Measurements from ENCODE around the gene METTL23. TPM values are rescaled to one million over a fixed set of nuclear protein-coding genes. Genes with fewer than 3 reads are reported as not detected.

METTL23 gene
- total RNA-seq, 1 donor from 2014 or later, result 24.3 TPM

GRCh38 chr17:76700270-76700616 lies 26.4 kb upstream of the METTL23 start:
- peaks cover 47% of the 10 kb centered on the region for H3K4me1 Mint-ChIP-seq (ENCODE audit: low read depth, unreplicated experiment)

GRCh38 chr17:76700617-76701470 lies 25.8 kb upstream of the METTL23 start:
- peak; percentile 40 for DNase-seq
- Mint-ChIP-seq H3K27me3 (ENCODE audit: unreplicated experiment) (peaks cover 5% of the 10 kb centered on the region), H3K9me3 (ENCODE audit: unreplicated experiment) (peaks cover 17% of the 10 kb centered on the region), H3K4me3 (ENCODE audit: unreplicated experiment) (peak overlapping the region; percentile 76), H3K36me3 (ENCODE audit: unreplicated experiment) (no peaks in the 10 kb centered on the region), H3K27ac (ENCODE audit: unreplicated experiment) (peak overlapping the region; percentile 91), H3K4me1 (ENCODE audit: low read depth, unreplicated experiment) (peaks cover 43% of the 10 kb centered on the region)
- no peak for TF ChIP-seq CTCF (IDR thresholded peaks at IDR 0.05; ENCODE audit: partially characterized antibody, unreplicated experiment)

More at GRCh38 chr17:76700270-76700616, 26.4 kb upstream of the METTL23 start:
- DNase-seq, result no peak
- Mint-ChIP-seq H3K27ac (ENCODE audit: unreplicated experiment) (peak overlapping the region; percentile 91), H3K36me3 (ENCODE audit: unreplicated experiment) (no peaks in the 10 kb centered on the region), H3K4me3 (ENCODE audit: unreplicated experiment) (peak overlapping the region; percentile 76), H3K9me3 (ENCODE audit: unreplicated experiment) (peaks cover 19% of the 10 kb centered on the region), H3K27me3 (ENCODE audit: unreplicated experiment) (peaks cover 5% of the 10 kb centered on the region)
- TF ChIP-seq CTCF (IDR thresholded peaks at IDR 0.05; ENCODE audit: partially characterized antibody, unreplicated experiment), result no peak

GRCh38 chr17:76701471-76701967 lies 25.1 kb upstream of the METTL23 start:
- H3K27me3 Mint-ChIP-seq (ENCODE audit: unreplicated experiment), result peaks cover 3% of the 10 kb centered on the region
- peak overlapping the region; percentile 91 for H3K27ac Mint-ChIP-seq (ENCODE audit: unreplicated experiment)
- H3K36me3 Mint-ChIP-seq (ENCODE audit: unreplicated experiment), result no peaks in the 10 kb centered on the region
- DNase-seq, result no peak
- peaks cover 42% of the 10 kb centered on the region for H3K4me1 Mint-ChIP-seq (ENCODE audit: low read depth, unreplicated experiment)
- no peak for TF ChIP-seq CTCF (IDR thresholded peaks at IDR 0.05; ENCODE audit: partially characterized antibody, unreplicated experiment)
- peak overlapping the region; percentile 76 for H3K4me3 Mint-ChIP-seq (ENCODE audit: unreplicated experiment)
- peaks cover 16% of the 10 kb centered on the region for H3K9me3 Mint-ChIP-seq (ENCODE audit: unreplicated experiment)

- TF ChIP-seq CTCF (IDR thresholded peaks at IDR 0.05; ENCODE audit: partially characterized antibody, unreplicated experiment), result no peak
- no peak for DNase-seq
- H3K27me3 Mint-ChIP-seq (ENCODE audit: unreplicated experiment), result peaks cover 3% of the 10 kb centered on the region
- H3K4me1 Mint-ChIP-seq (ENCODE audit: low read depth, unreplicated experiment), result peaks cover 41% of the 10 kb centered on the region
- H3K36me3 Mint-ChIP-seq (ENCODE audit: unreplicated experiment), result no peaks in the 10 kb centered on the region
- peak overlapping the region; percentile 76 for H3K4me3 Mint-ChIP-seq (ENCODE audit: unreplicated experiment)
- peak overlapping the region; percentile 91 for H3K27ac Mint-ChIP-seq (ENCODE audit: unreplicated experiment)
- peaks cover 16% of the 10 kb centered on the region for H3K9me3 Mint-ChIP-seq (ENCODE audit: unreplicated experiment)
Measured at GRCh38 chr17:76702076-76702475, 24.6 kb upstream of the METTL23 start.
